ENCODE results near the gene LY6G5B.

- TF ChIP-seq CTCF (IDR thresholded peaks at IDR 0.05) (no peak), POLR2A (IDR thresholded peaks at IDR 0.05) (no peak)
These were observed 22.6 kb downstream of the LY6G5B start for GRCh38 chr6:31692353-31692752.
